ENCODE measurements around the gene TBC1D16. TPM values are rescaled to one million over a fixed set of nuclear protein-coding genes. Genes with fewer than 3 reads are reported as not detected.

The TBC1D16 gene
- total RNA-seq, 4 donors from 2014 or later: 9.1 to 28.0 (median 22.3) TPM

- WGBS, 2 donors: 82 to 89% methylated on average over 10 of the region's 10 CpGs
These were observed 50.8 kb downstream of the TBC1D16 start for GRCh38 chr17:79984877-79985276.

GRCh38 chr17:79984045-79984840 lies 51.4 kb downstream of the TBC1D16 start:
- H3K4me3 ChIP-seq (ENCODE audit: low read depth, poor library complexity, severe bottlenecking): no peak overlapping the region
- peak in 1 of 2 donors; percentile 43 for DNase-seq (ENCODE audit: low spot score in 2 of 2)
- TF ChIP-seq CTCF (IDR thresholded peaks at IDR 0.05) (no peak), POLR2A (IDR thresholded peaks at IDR 0.05) (no peak)
- intact Hi-C loops (cut with DNase I; ENCODE audit: low total_unique reads): no loop called here
- 94% methylated on average over 5 of the region's 5 CpGs for WGBS, 2 donors

More at GRCh38 chr17:79984877-79985276, 50.8 kb downstream of the TBC1D16 start:
- DNase-seq (ENCODE audit: low spot score in 2 of 2): peak in 1 of 2 donors; percentile 68
- TF ChIP-seq POLR2A (IDR thresholded peaks at IDR 0.05) (no peak), CTCF (IDR thresholded peaks at IDR 0.05) (no peak)
- no peak overlapping the region for H3K4me3 ChIP-seq (ENCODE audit: low read depth, poor library complexity, severe bottlenecking)
- intact Hi-C loops (cut with DNase I; ENCODE audit: low total_unique reads): no loop called here

GRCh38 chr17:79983456-79983855 lies 52.2 kb downstream of the TBC1D16 start:
- WGBS, 2 donors: 81 to 85% methylated on average over 14 of the region's 14 CpGs
- intact Hi-C loops (cut with DNase I; ENCODE audit: low total_unique reads): no loop called here
- no peak for TF ChIP-seq CTCF (IDR thresholded peaks at IDR 0.05)
- peak in 1 of 2 donors; percentile 80 for DNase-seq (ENCODE audit: low spot score in 2 of 2)
- no peak overlapping the region for H3K4me3 ChIP-seq (ENCODE audit: low read depth, poor library complexity, severe bottlenecking)

GRCh38 chr17:79982986-79983385 lies 52.7 kb downstream of the TBC1D16 start:
- DNase-seq (ENCODE audit: low spot score in 2 of 2): peak in 1 of 2 donors; percentile 58
- intact Hi-C loops (cut with DNase I; ENCODE audit: low total_unique reads): no loop called here
- no peak for TF ChIP-seq CTCF (IDR thresholded peaks at IDR 0.05)
- no peak for TF ChIP-seq POLR2A (IDR thresholded peaks at IDR 0.05)
- 91 to 92% methylated on average over 17 of the region's 17 CpGs for WGBS, 2 donors
- H3K4me3 ChIP-seq (ENCODE audit: low read depth, poor library complexity, severe bottlenecking): no peak overlapping the region

DNA sequence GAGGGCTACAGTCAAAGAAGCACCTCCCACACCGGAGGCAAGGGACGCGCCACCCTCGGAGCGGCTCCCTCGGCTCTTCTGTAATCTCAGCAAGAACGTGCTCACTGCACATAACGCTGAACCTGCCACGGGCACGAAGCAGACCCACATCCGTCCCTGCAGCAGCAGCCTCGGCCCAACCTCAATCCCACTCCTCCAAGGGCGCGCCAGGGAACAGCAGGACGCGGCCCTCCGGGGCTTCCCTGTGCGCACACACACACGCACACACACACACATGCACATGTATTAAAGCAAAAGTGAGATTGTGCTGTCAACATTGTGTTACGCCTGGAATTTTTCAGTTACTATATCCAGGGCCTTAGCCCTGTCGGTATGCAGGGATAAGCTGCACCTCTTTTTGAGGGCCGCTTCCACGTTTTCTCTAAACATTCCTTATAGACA lies 54.0 kb downstream of the TBC1D16 start:
- intact Hi-C loops (cut with DNase I; ENCODE audit: low total_unique reads): no loop called here
- WGBS, 2 donors: 62 to 71% methylated on average over 23 of the region's 23 CpGs
- TF ChIP-seq POLR2A (IDR thresholded peaks at IDR 0.05) (no peak), CTCF (IDR thresholded peaks at IDR 0.05) (no peak)
- H3K4me3 ChIP-seq (ENCODE audit: low read depth, poor library complexity, severe bottlenecking): no peak overlapping the region
- peak in 1 of 2 donors; percentile 42 for DNase-seq (ENCODE audit: low spot score in 2 of 2)

Data from lower leg skin (tissue), 4 donors.